Immature natural killer cell (primary cell): ENCODE results near the gene SOX13. TPM values are rescaled to one million over a fixed set of nuclear protein-coding genes. Genes with fewer than 3 reads are reported as not detected.
"Not testable (repeated sequence)": the region's sequence is repeated elsewhere in the genome, so short reads cannot be mapped to it uniquely, and the experiment has no call there.

Experiments
- DNase-seq, 3 donors: peaks; one replicate each; pipeline ENCODE4 v3.0.0; 2022; ENCODE audit warnings: mixed read lengths in 1 of 3
- H3K27ac Mint-ChIP-seq, 6 donors: one replicate each; pipeline ENCODE4 v1.8.0; 2020; ENCODE audit warnings: mixed read lengths in 6 of 6, mild to moderate bottlenecking in 5 of 6, inconsistent platforms in 4 of 6, moderate library complexity in 3 of 6
- H3K27me3 Mint-ChIP-seq, 3 donors: one replicate each; pipeline ENCODE4 v1.8.0; 2020 to 2021; ENCODE audit warnings: low read depth in 3 of 3, mild to moderate bottlenecking in 3 of 3, mixed read lengths in 3 of 3, moderate library complexity in 3 of 3, inconsistent platforms in 1 of 3
- H3K36me3 Mint-ChIP-seq, 3 donors: one replicate each; pipeline ENCODE4 v1.8.0; 2020; ENCODE audit warnings: mixed read lengths in 3 of 3, inconsistent platforms in 2 of 3, mild to moderate bottlenecking in 2 of 3
- H3K4me1 Mint-ChIP-seq, 2 donors: one replicate each; pipeline ENCODE4 v1.8.0; 2020; ENCODE audit warnings: inconsistent platforms in 2 of 2, mild to moderate bottlenecking in 2 of 2, mixed read lengths in 2 of 2, moderate library complexity in 1 of 2
- H3K4me3 Mint-ChIP-seq, 5 donors: one replicate each; pipeline ENCODE4 v1.8.0; 2020; ENCODE audit warnings: mild to moderate bottlenecking in 5 of 5, mixed read lengths in 5 of 5, inconsistent platforms in 3 of 5, moderate library complexity in 3 of 5
- H3K9me3 Mint-ChIP-seq, 6 donors: one replicate each; pipeline ENCODE4 v1.8.0; 2020; ENCODE audit warnings: mild to moderate bottlenecking in 6 of 6, mixed read lengths in 6 of 6, inconsistent platforms in 4 of 6, moderate library complexity in 3 of 6
- polyA plus RNA-seq, 3 donors: library from polyadenylated mRNA; unstranded; fragments of 300-500 nt; fragmentation: Illumina TruSeq; gene quantifications; one replicate each; pipeline ENCODE4 v1.2.3, GENCODE V29; 2021

SOX13 gene
- polyA plus RNA-seq, 3 donors from 2014 or later = 0.54 to 6.6 (median 2.2) TPM

- Mint-ChIP-seq H3K27me3 (peaks cover 0 to 2% (median 0%) of the 10 kb centered on the region in 3 donors), H3K36me3 (no peaks in the 10 kb centered on the region), H3K9me3 (no peaks in the 10 kb centered on the region), H3K27ac (peak overlapping the region in 1 of 6 donors; percentile 23), H3K4me1 (peaks cover 43 to 49% of the 10 kb centered on the region in 2 donors), H3K4me3 (no peak overlapping the region)
- DNase-seq = no peak
These were observed 13.0 kb downstream of the SOX13 start for GRCh38 chr1:204085876-204086275.

- no peaks in the 10 kb centered on the region for H3K36me3 Mint-ChIP-seq
- peak overlapping the region in 1 of 5 donors; percentile 13 for H3K4me3 Mint-ChIP-seq
- no peaks in the 10 kb centered on the region for H3K9me3 Mint-ChIP-seq
- H3K27ac Mint-ChIP-seq = peak overlapping the region; percentile 32 to 79 (median 62)
- peaks cover 40 to 49% of the 10 kb centered on the region in 2 donors for H3K4me1 Mint-ChIP-seq
- peaks cover 0 to 2% (median 2%) of the 10 kb centered on the region in 3 donors for H3K27me3 Mint-ChIP-seq
- DNase-seq = no peak
These were observed 14.4 kb downstream of the SOX13 start for GRCh38 chr1:204087181-204087892.

GRCh38 chr1:204087893-204088528 lies 15.1 kb downstream of the SOX13 start:
- Mint-ChIP-seq H3K9me3 (no peaks in the 10 kb centered on the region), H3K4me3 (peak overlapping the region in 1 of 5 donors; percentile 13), H3K27me3 (peaks cover 0 to 4% (median 2%) of the 10 kb centered on the region in 3 donors), H3K27ac (peak overlapping the region; percentile 32 to 79 (median 62)), H3K36me3 (no peaks in the 10 kb centered on the region), H3K4me1 (peaks cover 43 to 49% of the 10 kb centered on the region in 2 donors)
- no peak for DNase-seq

- no peak for DNase-seq
- H3K27ac Mint-ChIP-seq = peak overlapping the region in 3 of 6 donors; percentile 16 to 79 (median 65)
- H3K4me1 Mint-ChIP-seq = peaks cover 48 to 53% of the 10 kb centered on the region in 2 donors
- peaks cover 0 to 4% (median 2%) of the 10 kb centered on the region in 3 donors for H3K27me3 Mint-ChIP-seq
- H3K4me3 Mint-ChIP-seq = no peak overlapping the region
- no peaks in the 10 kb centered on the region for H3K36me3 Mint-ChIP-seq
- H3K9me3 Mint-ChIP-seq = no peaks in the 10 kb centered on the region
These were observed 15.7 kb downstream of the SOX13 start for GRCh38 chr1:204088596-204088995.

GRCh38 chr1:204089044-204089751 lies 16.3 kb downstream of the SOX13 start:
- no peaks in the 10 kb centered on the region for H3K36me3 Mint-ChIP-seq
- DNase-seq = no peak
- H3K4me1 Mint-ChIP-seq = peaks cover 49 to 59% of the 10 kb centered on the region in 2 donors
- H3K27ac Mint-ChIP-seq = peak overlapping the region in 2 of 6 donors; percentile 16 to 65
- no peak overlapping the region for H3K4me3 Mint-ChIP-seq
- peaks cover 0 to 4% (median 2%) of the 10 kb centered on the region in 3 donors for H3K27me3 Mint-ChIP-seq
- H3K9me3 Mint-ChIP-seq = no peaks in the 10 kb centered on the region

- H3K36me3 Mint-ChIP-seq, DNase-seq, H3K4me3 Mint-ChIP-seq, H3K9me3 Mint-ChIP-seq, H3K27me3 Mint-ChIP-seq: not testable (repeated sequence)
- Mint-ChIP-seq H3K27ac (peak overlapping the region in 3 of 6 donors; percentile 48 to 55 (median 53)), H3K4me1 (peaks cover 43 to 53% of the 10 kb centered on the region in 2 donors)
These were observed 17.2 kb downstream of the SOX13 start for GRCh38 chr1:204090132-204090531.

GRCh38 chr1:204091066-204091465 lies 18.2 kb downstream of the SOX13 start:
- peak overlapping the region in 3 of 6 donors; percentile 13 to 55 (median 14) for H3K27ac Mint-ChIP-seq
- H3K4me1 Mint-ChIP-seq = peaks cover 34 to 51% of the 10 kb centered on the region in 2 donors
- H3K4me3 Mint-ChIP-seq = no peak overlapping the region
- DNase-seq = no peak
- H3K27me3 Mint-ChIP-seq = peaks cover 0 to 2% (median 1%) of the 10 kb centered on the region in 3 donors
- no peaks in the 10 kb centered on the region for H3K36me3 Mint-ChIP-seq
- no peaks in the 10 kb centered on the region for H3K9me3 Mint-ChIP-seq

- H3K4me1 Mint-ChIP-seq = peaks cover 33 to 53% of the 10 kb centered on the region in 2 donors
- H3K4me3 Mint-ChIP-seq = no peak overlapping the region
- peak overlapping the region in 1 of 6 donors; percentile 50 for H3K27ac Mint-ChIP-seq
- peaks cover 0 to 2% (median 1%) of the 10 kb centered on the region in 3 donors for H3K27me3 Mint-ChIP-seq
- no peak for DNase-seq
- no peaks in the 10 kb centered on the region for H3K36me3 Mint-ChIP-seq
- no peaks in the 10 kb centered on the region for H3K9me3 Mint-ChIP-seq
These were observed 18.9 kb downstream of the SOX13 start for GRCh38 chr1:204091787-204092312.

- Mint-ChIP-seq H3K9me3 (no peaks in the 10 kb centered on the region), H3K4me1 (peaks cover 27 to 49% of the 10 kb centered on the region in 2 donors), H3K27ac (peak overlapping the region in 4 of 6 donors; percentile 18 to 77 (median 50)), H3K36me3 (no peaks in the 10 kb centered on the region), H3K27me3 (peaks cover 0 to 3% (median 2%) of the 10 kb centered on the region in 3 donors), H3K4me3 (no peak overlapping the region)
- DNase-seq = no peak
These were observed 19.9 kb downstream of the SOX13 start for GRCh38 chr1:204092632-204093420.

GRCh38 chr1:204093421-204093717 lies 20.5 kb downstream of the SOX13 start:
- no peaks in the 10 kb centered on the region for H3K9me3 Mint-ChIP-seq
- H3K4me3 Mint-ChIP-seq = no peak overlapping the region
- no peak for DNase-seq
- H3K27ac Mint-ChIP-seq = peak overlapping the region in 2 of 6 donors; percentile 10 to 45
- H3K36me3 Mint-ChIP-seq = no peaks in the 10 kb centered on the region
- peaks cover 0 to 3% (median 2%) of the 10 kb centered on the region in 3 donors for H3K27me3 Mint-ChIP-seq
- peaks cover 23 to 44% of the 10 kb centered on the region in 2 donors for H3K4me1 Mint-ChIP-seq

- no peak for DNase-seq
- H3K27ac Mint-ChIP-seq = peak overlapping the region in 1 of 6 donors; percentile 10
- H3K4me1 Mint-ChIP-seq = peaks cover 20 to 41% of the 10 kb centered on the region in 2 donors
- no peak overlapping the region for H3K4me3 Mint-ChIP-seq
- H3K27me3 Mint-ChIP-seq = peaks cover 2 to 3% (median 3%) of the 10 kb centered on the region in 3 donors
- no peaks in the 10 kb centered on the region for H3K36me3 Mint-ChIP-seq
- H3K9me3 Mint-ChIP-seq = no peaks in the 10 kb centered on the region
These were observed 20.9 kb downstream of the SOX13 start for GRCh38 chr1:204093781-204094180.

GRCh38 chr1:204094313-204094729 lies 21.4 kb downstream of the SOX13 start:
- Mint-ChIP-seq H3K27me3 (peaks cover 2 to 3% (median 3%) of the 10 kb centered on the region in 3 donors), H3K4me1 (peaks cover 19 to 41% of the 10 kb centered on the region in 2 donors), H3K36me3 (no peaks in the 10 kb centered on the region), H3K27ac (peak overlapping the region in 1 of 6 donors; percentile 65), H3K4me3 (no peak overlapping the region), H3K9me3 (no peaks in the 10 kb centered on the region)
- no peak for DNase-seq
